HG02943 (cell line): ENCODE measurements around the gene RUFY1.
"Not testable (repeated sequence)": the region's sequence is repeated elsewhere in the genome, so short reads cannot be mapped to it uniquely, and the experiment has no call there.

Source experiments
- ATAC-seq: cut with Tn5 transposase; IDR thresholded peaks from one replicate; pipeline ENCODE4 v1.9.1; 2021; ENCODE audit warnings: mild to moderate bottlenecking, low read depth, moderate library complexity; ENCODE audit not compliant: unreplicated experiment

RUFY1 gene

GRCh38 chr5:179533907-179534306, 16.4 kb upstream of the RUFY1 start:
- ATAC-seq = no peak

- ATAC-seq = no peak
These were observed 15.9 kb upstream of the RUFY1 start for GRCh38 chr5:179534431-179534830.

- no peak for ATAC-seq
These were observed 13.7 kb upstream of the RUFY1 start for GRCh38 chr5:179536676-179537075.

GRCh38 chr5:179542170-179542569, 8.2 kb upstream of the RUFY1 start:
- ATAC-seq = no peak

GRCh38 chr5:179543275-179543674, 7.1 kb upstream of the RUFY1 start:
- not testable (repeated sequence) for ATAC-seq

- no peak for ATAC-seq
These were observed 2.7 kb downstream of the RUFY1 start for GRCh38 chr5:179553006-179553405.

- ATAC-seq = no peak
These were observed 3.5 kb downstream of the RUFY1 start for GRCh38 chr5:179553875-179554274.

- no peak for ATAC-seq
These were observed 4.6 kb downstream of the RUFY1 start for GRCh38 chr5:179554981-179555380.

- not testable (repeated sequence) for ATAC-seq
These were observed 8.0 kb downstream of the RUFY1 start for GRCh38 chr5:179558261-179558799.

- no peak for ATAC-seq
These were observed 8.6 kb downstream of the RUFY1 start for GRCh38 chr5:179558932-179559283.

- peak; percentile 98 for ATAC-seq
These were observed 9.2 kb downstream of the RUFY1 start for GRCh38 chr5:179559284-179560252.

GRCh38 chr5:179564526-179564925, 14.2 kb downstream of the RUFY1 start:
- ATAC-seq = no peak

- no peak for ATAC-seq
These were observed 18.4 kb downstream of the RUFY1 start for GRCh38 chr5:179568721-179569120.

- ATAC-seq = no peak
These were observed 22.0 kb downstream of the RUFY1 start for GRCh38 chr5:179572386-179572785.

GRCh38 chr5:179577286-179577960, 27.1 kb downstream of the RUFY1 start:
- ATAC-seq = no peak

GRCh38 chr5:179585941-179586401, 35.6 kb downstream of the RUFY1 start:
- no peak for ATAC-seq

GRCh38 chr5:179588166-179588565, 37.8 kb downstream of the RUFY1 start:
- no peak for ATAC-seq

GRCh38 chr5:179595916-179596315, 45.6 kb downstream of the RUFY1 start:
- no peak for ATAC-seq

GRCh38 chr5:179596421-179596820, 46.1 kb downstream of the RUFY1 start:
- no peak for ATAC-seq

- no peak for ATAC-seq
These were observed 48.7 kb downstream of the RUFY1 start for GRCh38 chr5:179599100-179599499.

GRCh38 chr5:179599566-179599965, 49.2 kb downstream of the RUFY1 start:
- no peak for ATAC-seq
